ENCODE data around the gene CDYL2.

DNA sequence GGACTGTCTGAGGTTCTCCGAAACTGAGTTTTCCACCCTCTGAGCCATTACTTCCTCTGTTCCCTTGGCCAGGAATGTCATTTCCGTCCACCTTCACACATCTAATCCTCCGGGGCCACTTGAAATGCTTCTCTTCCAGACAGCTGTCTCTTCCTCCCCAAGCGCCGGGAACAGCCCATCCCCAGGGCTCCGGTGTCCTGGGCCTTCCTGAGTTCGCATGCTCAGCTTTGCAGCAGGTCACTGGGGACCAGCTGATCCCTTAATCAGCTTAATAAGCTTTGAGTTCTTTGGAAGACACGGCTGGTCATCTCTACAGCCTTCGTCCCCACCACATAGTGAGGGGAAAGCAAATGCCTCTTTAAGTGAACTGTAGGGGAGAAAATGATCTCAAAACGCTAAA is 140.2 kb downstream of the CDYL2 start:
- TF ChIP-seq POLR2A (IDR thresholded peaks at IDR 0.05) = no peak
- TF ChIP-seq, protein P1, sequence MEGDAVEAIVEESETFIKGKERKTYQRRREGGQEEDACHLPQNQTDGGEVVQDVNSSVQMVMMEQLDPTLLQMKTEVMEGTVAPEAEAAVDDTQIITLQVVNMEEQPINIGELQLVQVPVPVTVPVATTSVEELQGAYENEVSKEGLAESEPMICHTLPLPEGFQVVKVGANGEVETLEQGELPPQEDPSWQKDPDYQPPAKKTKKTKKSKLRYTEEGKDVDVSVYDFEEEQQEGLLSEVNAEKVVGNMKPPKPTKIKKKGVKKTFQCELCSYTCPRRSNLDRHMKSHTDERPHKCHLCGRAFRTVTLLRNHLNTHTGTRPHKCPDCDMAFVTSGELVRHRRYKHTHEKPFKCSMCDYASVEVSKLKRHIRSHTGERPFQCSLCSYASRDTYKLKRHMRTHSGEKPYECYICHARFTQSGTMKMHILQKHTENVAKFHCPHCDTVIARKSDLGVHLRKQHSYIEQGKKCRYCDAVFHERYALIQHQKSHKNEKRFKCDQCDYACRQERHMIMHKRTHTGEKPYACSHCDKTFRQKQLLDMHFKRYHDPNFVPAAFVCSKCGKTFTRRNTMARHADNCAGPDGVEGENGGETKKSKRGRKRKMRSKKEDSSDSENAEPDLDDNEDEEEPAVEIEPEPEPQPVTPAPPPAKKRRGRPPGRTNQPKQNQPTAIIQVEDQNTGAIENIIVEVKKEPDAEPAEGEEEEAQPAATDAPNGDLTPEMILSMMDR (IDR thresholded peaks at IDR 0.05) = no peak
